Measurements from ENCODE around the gene DFFB. TPM values are rescaled to one million over a fixed set of nuclear protein-coding genes. Genes with fewer than 3 reads are reported as not detected.

The DFFB gene
- total and polyA plus RNA-seq, 9 of the 15 experiments (the other 6 are each of a cell fraction or from before 2014, with no cell fraction given) = 2.3 to 15.8 (median 11.5) TPM

- 71% methylated on average over 6 of the region's 6 CpGs for WGBS (ENCODE audit: insufficient coverage, low coverage, missing lambda C conversion rate)
- DNase-seq (ENCODE audit: extremely low read depth in 1 of 4, low spot score in 3 of 4) = no peak
- no peaks in the 10 kb centered on the region for H3K4me1 ChIP-seq (replicated peaks in 1 of 2; ENCODE audit: control insufficient read depth in 2 of 2, insufficient read depth in 2 of 2, low read length in 2 of 2)
- peaks cover 55% of the 10 kb centered on the region; the same call in 2 of the 3 replicates for H3K36me3 ChIP-seq (ENCODE audit: control insufficient read depth, insufficient read depth, low read length)
- in situ Hi-C loops (cut with MboI) (no loop called here), intact Hi-C loops (cut with micrococcal nuclease) (no loop called here)
- H2AFZ ChIP-seq (ENCODE audit: low read depth, low read length) = no peak overlapping the region
- ChIA-PET POLR2A (interaction anchor here (0.6 to 1.4 kb wide), 3 partner anchors 8 to 14 kb away, joined by 3 to 5 read pairs (median 3); partner anchors contain the start of genes CEP104 and DFFB), CTCF (ENCODE audit: low intra/inter-chr PET ratio) (no interaction called here)
- H3K79me2 ChIP-seq (ENCODE audit: control insufficient read depth, insufficient read depth, low read length) = no peaks in the 10 kb centered on the region
- no peaks in the 10 kb centered on the region for H3K9me3 ChIP-seq (replicated peaks; ENCODE audit: control insufficient read depth, insufficient read depth, low read depth, low read length)
- no TSS peak for BruUV-seq (replicated peaks)
- no peaks in the 10 kb centered on the region for H4K20me1 ChIP-seq (replicated peaks; ENCODE audit: control insufficient read depth, insufficient read depth, low read length)
- ATAC-seq = no peak
- H3K9me1 ChIP-seq (ENCODE audit: control insufficient read depth, insufficient read depth, low read length) = no peaks in the 10 kb centered on the region
- H3K4me3 ChIP-seq = no peak overlapping the region
- H3K27me3 ChIP-seq (ENCODE audit: control insufficient read depth in 2 of 2, insufficient read depth in 2 of 2, low read length in 2 of 2) = no peaks in the 10 kb centered on the region
- no peak overlapping the region for H3K4me2 ChIP-seq (ENCODE audit: insufficient read depth, low read length)
- H3K9ac ChIP-seq (ENCODE audit: insufficient read depth in 1 of 2, low read depth in 2 of 2, low read length in 2 of 2) = no peak overlapping the region
- FAIRE-seq = no peak
- H3K27ac ChIP-seq (ENCODE audit: extremely low read depth, low read depth, low read length) = no peak overlapping the region
- no peak for TF ChIP-seq ZZZ3 (IDR thresholded peaks at IDR 0.05)
- no peak for TF ChIP-seq GABPA (tag; conservative IDR thresholded peaks at IDR 0.05; ENCODE audit: low read depth)
- no peak for TF ChIP-seq ZNF324 (CRISPR knock-in tag; IDR thresholded peaks at IDR 0.05)
- no peak for TF ChIP-seq SMARCA5 (IDR thresholded peaks at IDR 0.05)
- no peak for TF ChIP-seq BRD4 (IDR thresholded peaks at IDR 0.05)
- no peak for TF ChIP-seq POU5F1 (IDR thresholded peaks at IDR 0.05; ENCODE audit: borderline replicate concordance, low read depth, low read length, partially characterized antibody)
- no peak for TF ChIP-seq SIRT6 (IDR thresholded peaks at IDR 0.05; ENCODE audit: low read depth, low read length)
- TF ChIP-seq L3MBTL2 (IDR thresholded peaks at IDR 0.05) = no peak
- TF ChIP-seq ZNF12 (CRISPR knock-in tag; IDR thresholded peaks at IDR 0.05) = no peak
- TF ChIP-seq NR0B1 (IDR thresholded peaks at IDR 0.05; ENCODE audit: partially characterized antibody) = no peak
- no peak for TF ChIP-seq EHMT2 (IDR thresholded peaks at IDR 0.05)
- TF ChIP-seq MYNN (IDR thresholded peaks at IDR 0.05) = no peak
- TF ChIP-seq MYNN (CRISPR knock-in tag; IDR thresholded peaks at IDR 0.05) = no peak
- TF ChIP-seq ZNF780A (CRISPR knock-in tag; IDR thresholded peaks at IDR 0.05) = no peak
- no peak for TF ChIP-seq KHSRP (IDR thresholded peaks at IDR 0.05)
- TF ChIP-seq ATF1 (CRISPR knock-in tag; IDR thresholded peaks at IDR 0.05) = no peak
- no peak for TF ChIP-seq ATF1 (tag; IDR thresholded peaks at IDR 0.05)
- TF ChIP-seq ZNF583 (CRISPR knock-in tag; IDR thresholded peaks at IDR 0.05) = no peak
- TF ChIP-seq E4F1 (CRISPR knock-in tag; IDR thresholded peaks at IDR 0.05; ENCODE audit: borderline replicate concordance) = no peak
- TF ChIP-seq EWSR1 (IDR thresholded peaks at IDR 0.05; ENCODE audit: borderline replicate concordance, low read depth, partially characterized antibody) = no peak
- no peak for TF ChIP-seq CHAMP1 (IDR thresholded peaks at IDR 0.05)
- TF ChIP-seq ZNF146 (CRISPR knock-in tag; IDR thresholded peaks at IDR 0.05; ENCODE audit: unreplicated experiment) = no peak
Measured at GRCh38 chr1:3847081-3847480, 10.2 kb upstream of the DFFB start.

Data from K562 (cell line).